GM12878 (cell line): ENCODE data around the gene C17orf107. TPM values are rescaled to one million over a fixed set of nuclear protein-coding genes. Genes with fewer than 3 reads are reported as not detected.

Experiments used
- ATF7 ChIP-seq: fragments of 450-650 bp; IDR thresholded peaks from 2 replicates; pipeline ENCODE4 v1.6.1; 2016; ENCODE audit warnings: low read depth, mild to moderate bottlenecking
- BCL11A ChIP-seq: IDR thresholded peaks from 2 replicates; pipeline ENCODE4 v1.6.1; 2011; ENCODE audit warnings: low read depth, low read length
- CBX3 ChIP-seq: fragments of 200-600 bp; sonication (generic); IDR thresholded peaks from 2 replicates; pipeline ENCODE4 v1.6.1; 2016; ENCODE audit warnings: low read depth, borderline replicate concordance
- CREM ChIP-seq: IDR thresholded peaks from 2 replicates; pipeline ENCODE4 v1.6.1; 2014; ENCODE audit warnings: antibody characterized with exemption, low read depth
- E2F4 ChIP-seq: IDR thresholded peaks from 2 replicates; pipeline ENCODE4 v1.6.1; 2012; ENCODE audit warnings: low read depth, low read length, improper control_type of control experiment
- EP300 ChIP-seq, 2 experiments: fragments of 150-350 bp in 1 of 2; IDR thresholded peaks; 2 replicates each; pipeline ENCODE4 v1.6.1; 2011 to 2012; ENCODE audit warnings: low read depth in 2 of 2, low read length in 2 of 2, borderline replicate concordance in 1 of 2, improper control_type of control experiment in 1 of 2, inconsistent platforms in 1 of 2; ENCODE audit not compliant: control insufficient read depth in 1 of 2
- ETV6 ChIP-seq, 2 experiments: fragments of 450-650 bp in 1 of 2; IDR thresholded peaks in 1 of 2; conservative IDR thresholded peaks in 1 of 2; 2 replicates each; pipeline ENCODE4 v1.6.1; 2014; ENCODE audit warnings: antibody characterized with exemption in 1 of 2, borderline replicate concordance in 1 of 2, low read depth in 1 of 2, mild to moderate bottlenecking in 1 of 2, moderate library complexity in 1 of 2
- HCFC1 ChIP-seq: fragments of 150-350 bp; IDR thresholded peaks from 2 replicates; pipeline ENCODE4 v1.6.1; 2014; ENCODE audit warnings: low read length
- HDGF ChIP-seq: fragments of 450-650 bp; IDR thresholded peaks from 2 replicates; pipeline ENCODE4 v1.6.1; 2016; ENCODE audit warnings: antibody characterized with exemption
- HSF1 ChIP-seq: fragments of 150-350 bp; IDR thresholded peaks from 2 replicates; pipeline ENCODE4 v1.6.1; 2014; ENCODE audit warnings: mild to moderate bottlenecking, low read depth, low read length
- JUND ChIP-seq: IDR thresholded peaks from 2 replicates; pipeline ENCODE4 v1.6.1; 2012; ENCODE audit warnings: low read depth, mild to moderate bottlenecking, low read length, improper control_type of control experiment, moderate library complexity
- NR2C1 ChIP-seq: fragments of 450-650 bp; IDR thresholded peaks from 2 replicates; pipeline ENCODE4 v1.6.1; 2017; ENCODE audit warnings: antibody characterized with exemption, mild to moderate bottlenecking, moderate library complexity
- RAD21 ChIP-seq: IDR thresholded peaks from 2 replicates; pipeline ENCODE4 v1.6.1; 2011; ENCODE audit warnings: mild to moderate bottlenecking, low read depth, low read length, moderate library complexity; ENCODE audit not compliant: insufficient read depth
- RBBP5 ChIP-seq: fragments of 200-600 bp; sonication (generic); conservative IDR thresholded peaks from 2 replicates; pipeline ENCODE4 v1.6.1; 2016
- SMAD1 ChIP-seq: fragments of 450-650 bp; IDR thresholded peaks from 2 replicates; pipeline ENCODE4 v1.6.1; 2018; ENCODE audit warnings: mild to moderate bottlenecking, low read depth; ENCODE audit not compliant: partially characterized antibody
- TAF1 ChIP-seq: IDR thresholded peaks from 2 replicates; pipeline ENCODE4 v1.6.1; 2011; ENCODE audit warnings: mild to moderate bottlenecking, low read depth, low read length, borderline replicate concordance
- TARDBP ChIP-seq: IDR thresholded peaks from 2 replicates; pipeline ENCODE4 v1.6.1; 2016; ENCODE audit warnings: borderline replicate concordance
- USF2 ChIP-seq: IDR thresholded peaks from 2 replicates; pipeline ENCODE4 v1.6.1; 2011; ENCODE audit warnings: low read depth, low read length, improper control_type of control experiment, borderline replicate concordance
- ZNF24 ChIP-seq: fragments of 450-650 bp; IDR thresholded peaks from 2 replicates; pipeline ENCODE4 v1.6.1; 2017; ENCODE audit warnings: antibody characterized with exemption, mild to moderate bottlenecking
- ZNF274 ChIP-seq: IDR thresholded peaks from one replicate; pipeline ENCODE4 v1.8.0; 2011; ENCODE audit not compliant: insufficient read length, insufficient read depth
- polyA plus RNA-seq, 11 experiments: library from polyadenylated mRNA; depleted of rRNA in 4 of 11; unstranded in 6 of 11; stranded (reverse) in 5 of 11; fragments of >200 nt; fragmentation: Nextera tagmentation in 4 of 11; fragmentation: Illumina TruSeq in 1 of 11; extraction: Ambion mirVana in 4 of 11; extraction: Trizol in 1 of 11; gene quantifications; 1 replicate in 1 of 11; 2 replicates in 10 of 11; pipeline versions ENCODE4 v1.2.1 to v1.2.3, GENCODE V29; 2011 to 2016; ENCODE audit warnings: inconsistent platforms in 2 of 11, missing spikeins in 2 of 11, low read depth in 1 of 11
- total RNA-seq, 4 experiments: library from RNA; depleted of rRNA in 3 of 4; stranded (reverse); fragments of >200 nt in 3 of 4; fragmentation: Illumina TruSeq in 1 of 4; extraction: Trizol in 1 of 4; gene quantifications; 2 replicates each; pipeline versions ENCODE4 v1.2.1 to v1.2.3, GENCODE V29; 2013 to 2021
- TF ChIP-seq, protein P1 (sequence below): fragments of 450-650 bp; IDR thresholded peaks from 2 replicates; pipeline ENCODE4 v1.6.1; 2016; ENCODE audit warnings: mild to moderate bottlenecking
- TF ChIP-seq, protein P2 (sequence below): fragments of 450-650 bp; IDR thresholded peaks from 2 replicates; pipeline ENCODE4 v1.6.1; 2017; ENCODE audit warnings: antibody characterized with exemption, mild to moderate bottlenecking, moderate library complexity
- TF ChIP-seq, protein P3 (sequence below): IDR thresholded peaks from 2 replicates; pipeline ENCODE4 v1.6.1; 2011; ENCODE audit warnings: low read depth, mild to moderate bottlenecking, low read length, moderate library complexity, borderline replicate concordance; ENCODE audit errors: extremely low read depth

Gene C17orf107
- total and polyA plus RNA-seq, 10 of the 15 experiments (the other 5 are each of a cell fraction or from before 2014, with no cell fraction given): 0.05 to 0.46 (median 0.11) TPM; not detected in 3

GRCh38 chr17:4944554-4945175, 45.3 kb downstream of the C17orf107 start (continued):
- no peak for TF ChIP-seq JUND
- TF ChIP-seq ETV6 (conservative IDR thresholded peaks at IDR 0.05 in 1 of 2, IDR thresholded peaks at IDR 0.05 in 1 of 2; ENCODE audit: borderline replicate concordance in 1 of 2, low read depth in 1 of 2): no peak
- no peak for TF ChIP-seq TARDBP
- TF ChIP-seq E2F4: no peak
- no peak for TF ChIP-seq ZNF274
- no peak for TF ChIP-seq HSF1
- peak; percentile 28 for TF ChIP-seq SMAD1
- TF ChIP-seq HDGF: no peak
- no peak for TF ChIP-seq RBBP5
- TF ChIP-seq BCL11A: 0 out of 2 replicates have a peak, but pooled peaks have one; percentile 42
- TF ChIP-seq RAD21: no peak
- TF ChIP-seq ZNF24: no peak
- TF ChIP-seq EP300 (IDR thresholded peaks at IDR 0.05; ENCODE audit: borderline replicate concordance in 1 of 2, control insufficient read depth in 1 of 2, low read depth in 2 of 2, low read length in 2 of 2): no peak
- TF ChIP-seq NR2C1: no peak
- no peak for TF ChIP-seq CBX3
- TF ChIP-seq, protein P1, sequence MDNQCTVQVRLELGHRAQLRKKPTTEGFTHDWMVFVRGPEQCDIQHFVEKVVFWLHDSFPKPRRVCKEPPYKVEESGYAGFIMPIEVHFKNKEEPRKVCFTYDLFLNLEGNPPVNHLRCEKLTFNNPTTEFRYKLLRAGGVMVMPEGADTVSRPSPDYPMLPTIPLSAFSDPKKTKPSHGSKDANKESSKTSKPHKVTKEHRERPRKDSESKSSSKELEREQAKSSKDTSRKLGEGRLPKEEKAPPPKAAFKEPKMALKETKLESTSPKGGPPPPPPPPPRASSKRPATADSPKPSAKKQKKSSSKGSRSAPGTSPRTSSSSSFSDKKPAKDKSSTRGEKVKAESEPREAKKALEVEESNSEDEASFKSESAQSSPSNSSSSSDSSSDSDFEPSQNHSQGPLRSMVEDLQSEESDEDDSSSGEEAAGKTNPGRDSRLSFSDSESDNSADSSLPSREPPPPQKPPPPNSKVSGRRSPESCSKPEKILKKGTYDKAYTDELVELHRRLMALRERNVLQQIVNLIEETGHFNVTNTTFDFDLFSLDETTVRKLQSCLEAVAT: no peak; the same call in 1 of the 2 replicates
- no peak for TF ChIP-seq CREM
- no peak for TF ChIP-seq USF2
- TF ChIP-seq, protein P2, sequence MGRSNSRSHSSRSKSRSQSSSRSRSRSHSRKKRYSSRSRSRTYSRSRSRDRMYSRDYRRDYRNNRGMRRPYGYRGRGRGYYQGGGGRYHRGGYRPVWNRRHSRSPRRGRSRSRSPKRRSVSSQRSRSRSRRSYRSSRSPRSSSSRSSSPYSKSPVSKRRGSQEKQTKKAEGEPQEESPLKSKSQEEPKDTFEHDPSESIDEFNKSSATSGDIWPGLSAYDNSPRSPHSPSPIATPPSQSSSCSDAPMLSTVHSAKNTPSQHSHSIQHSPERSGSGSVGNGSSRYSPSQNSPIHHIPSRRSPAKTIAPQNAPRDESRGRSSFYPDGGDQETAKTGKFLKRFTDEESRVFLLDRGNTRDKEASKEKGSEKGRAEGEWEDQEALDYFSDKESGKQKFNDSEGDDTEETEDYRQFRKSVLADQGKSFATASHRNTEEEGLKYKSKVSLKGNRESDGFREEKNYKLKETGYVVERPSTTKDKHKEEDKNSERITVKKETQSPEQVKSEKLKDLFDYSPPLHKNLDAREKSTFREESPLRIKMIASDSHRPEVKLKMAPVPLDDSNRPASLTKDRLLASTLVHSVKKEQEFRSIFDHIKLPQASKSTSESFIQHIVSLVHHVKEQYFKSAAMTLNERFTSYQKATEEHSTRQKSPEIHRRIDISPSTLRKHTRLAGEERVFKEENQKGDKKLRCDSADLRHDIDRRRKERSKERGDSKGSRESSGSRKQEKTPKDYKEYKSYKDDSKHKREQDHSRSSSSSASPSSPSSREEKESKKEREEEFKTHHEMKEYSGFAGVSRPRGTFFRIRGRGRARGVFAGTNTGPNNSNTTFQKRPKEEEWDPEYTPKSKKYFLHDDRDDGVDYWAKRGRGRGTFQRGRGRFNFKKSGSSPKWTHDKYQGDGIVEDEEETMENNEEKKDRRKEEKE: no peak
- no peak for TF ChIP-seq HCFC1
- TF ChIP-seq TAF1: no peak; the same call in 1 of the 2 replicates
- TF ChIP-seq, protein P3, sequence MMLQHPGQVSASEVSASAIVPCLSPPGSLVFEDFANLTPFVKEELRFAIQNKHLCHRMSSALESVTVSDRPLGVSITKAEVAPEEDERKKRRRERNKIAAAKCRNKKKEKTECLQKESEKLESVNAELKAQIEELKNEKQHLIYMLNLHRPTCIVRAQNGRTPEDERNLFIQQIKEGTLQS: no peak
- no peak for TF ChIP-seq ATF7
